Prostate gland (tissue), 2 donors: ENCODE data around the gene BMERB1.

ENCODE experiments used
- CTCF ChIP-seq, 4 experiments: fragments of 200-600 bp in 2 of 4; fragments of 450-650 bp in 2 of 4; sonication (generic) in 2 of 4; IDR thresholded peaks; 1 replicate in 3 of 4; 2 replicates in 1 of 4; pipeline ENCODE4 v1.5.1; 2016 to 2019; ENCODE audit warnings: antibody characterized with exemption in 4 of 4, mild to moderate bottlenecking in 2 of 4, moderate library complexity in 2 of 4
- POLR2A ChIP-seq: fragments of 450-650 bp; IDR thresholded peaks from one replicate; pipeline ENCODE4 v1.6.1; 2016; ENCODE audit warnings: antibody characterized with exemption, mild to moderate bottlenecking
- POLR2AphosphoS5 ChIP-seq: sonication (generic); formaldehyde crosslinking; IDR thresholded peaks from one replicate; pipeline ENCODE4 v1.6.1; 2017; ENCODE audit warnings: antibody characterized with exemption

GRCh38 chr16:15556130-15556529 is 121.7 kb downstream of the BMERB1 start:
- no peak for TF ChIP-seq CTCF (IDR thresholded peaks at IDR 0.05)
- TF ChIP-seq POLR2AphosphoS5, result no peak
- no peak for TF ChIP-seq POLR2A
